Fibroblast of lung (primary cell): ENCODE data around the gene DDX60.

ENCODE experiments used
- CTCF ChIP-seq, 2 donors: IDR thresholded peaks in 1 of 2; conservative IDR thresholded peaks in 1 of 2; 1 replicate in 1 of 2; 2 replicates in 1 of 2; pipeline ENCODE4 v1.5.1; 2011 to 2012; ENCODE audit warnings: low read length in 2 of 2, control low read depth in 1 of 2, inconsistent platforms in 1 of 2, low read depth in 1 of 2, mild to moderate bottlenecking in 1 of 2
- EZH2 ChIP-seq: IDR thresholded peaks from 2 replicates; pipeline ENCODE4 v1.5.1; 2012; ENCODE audit warnings: low read length, control low read depth, mild to moderate bottlenecking; ENCODE audit errors: missing control alignments

DNA sequence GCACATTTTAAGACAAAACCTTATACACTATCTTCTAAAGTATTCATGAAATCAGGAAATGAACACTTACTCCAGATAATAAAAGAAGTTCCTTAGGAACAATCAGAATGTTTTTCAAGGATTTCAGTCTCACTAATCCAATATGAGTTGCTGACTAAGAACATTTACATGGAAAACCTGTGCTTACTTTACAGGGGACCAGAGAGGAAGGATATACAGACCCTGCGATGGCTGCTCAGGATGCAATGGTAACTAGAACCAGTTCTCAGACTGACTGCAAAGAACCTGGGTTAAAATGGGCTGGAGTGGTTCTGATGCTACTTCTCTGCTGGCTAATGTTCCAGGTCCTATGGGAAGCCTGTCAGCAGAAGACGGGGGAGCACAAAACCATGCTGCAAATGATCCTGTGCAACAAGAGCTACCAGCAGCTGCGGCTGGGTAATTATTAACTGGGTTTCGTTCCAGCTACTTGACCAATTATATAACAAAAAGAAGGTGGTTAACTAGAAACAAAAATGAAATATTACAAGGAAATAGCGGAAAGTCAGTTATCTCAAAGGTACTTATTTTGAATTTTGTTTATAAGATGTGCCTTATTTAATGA, 140.9 kb downstream of the DDX60 start:
- TF ChIP-seq CTCF (conservative IDR thresholded peaks at IDR 0.05 in 1 of 2, IDR thresholded peaks at IDR 0.05 in 1 of 2; ENCODE audit: low read depth in 1 of 2, low read length in 2 of 2), result no peak
- TF ChIP-seq EZH2, result no peak
